Suprapubic skin (tissue), 3 donors: ENCODE results near the gene MALAT1.
A peak's percentile ranks its signal among the peaks of the same experiment; 100 is the strongest.

ENCODE experiments used
- CTCF ChIP-seq, 2 donors: fragments of 200-600 bp in 1 of 2; fragments of 450-650 bp in 1 of 2; sonication (generic) in 1 of 2; IDR thresholded peaks; one replicate each; pipeline ENCODE4 v1.5.1; 2016 to 2019; ENCODE audit warnings: antibody characterized with exemption in 2 of 2, mild to moderate bottlenecking in 1 of 2, moderate library complexity in 1 of 2
- POLR2A ChIP-seq, 2 donors: fragments of 450-650 bp; IDR thresholded peaks; one replicate each; pipeline ENCODE4 v1.6.1; 2017; ENCODE audit warnings: antibody characterized with exemption in 2 of 2, mild to moderate bottlenecking in 2 of 2, moderate library complexity in 2 of 2

- TF ChIP-seq POLR2A (IDR thresholded peaks at IDR 0.05) (no peak), CTCF (IDR thresholded peaks at IDR 0.05) (peak; percentile 82 to 89)
Measured at GRCh38 chr11:65540290-65541092, 41.6 kb downstream of the MALAT1 start.
